ENCODE data around the gene CARD11.
"Not testable (repeated sequence)": the region's sequence is repeated elsewhere in the genome, so short reads cannot be mapped to it uniquely, and the experiment has no call there.

Gene CARD11

DNA sequence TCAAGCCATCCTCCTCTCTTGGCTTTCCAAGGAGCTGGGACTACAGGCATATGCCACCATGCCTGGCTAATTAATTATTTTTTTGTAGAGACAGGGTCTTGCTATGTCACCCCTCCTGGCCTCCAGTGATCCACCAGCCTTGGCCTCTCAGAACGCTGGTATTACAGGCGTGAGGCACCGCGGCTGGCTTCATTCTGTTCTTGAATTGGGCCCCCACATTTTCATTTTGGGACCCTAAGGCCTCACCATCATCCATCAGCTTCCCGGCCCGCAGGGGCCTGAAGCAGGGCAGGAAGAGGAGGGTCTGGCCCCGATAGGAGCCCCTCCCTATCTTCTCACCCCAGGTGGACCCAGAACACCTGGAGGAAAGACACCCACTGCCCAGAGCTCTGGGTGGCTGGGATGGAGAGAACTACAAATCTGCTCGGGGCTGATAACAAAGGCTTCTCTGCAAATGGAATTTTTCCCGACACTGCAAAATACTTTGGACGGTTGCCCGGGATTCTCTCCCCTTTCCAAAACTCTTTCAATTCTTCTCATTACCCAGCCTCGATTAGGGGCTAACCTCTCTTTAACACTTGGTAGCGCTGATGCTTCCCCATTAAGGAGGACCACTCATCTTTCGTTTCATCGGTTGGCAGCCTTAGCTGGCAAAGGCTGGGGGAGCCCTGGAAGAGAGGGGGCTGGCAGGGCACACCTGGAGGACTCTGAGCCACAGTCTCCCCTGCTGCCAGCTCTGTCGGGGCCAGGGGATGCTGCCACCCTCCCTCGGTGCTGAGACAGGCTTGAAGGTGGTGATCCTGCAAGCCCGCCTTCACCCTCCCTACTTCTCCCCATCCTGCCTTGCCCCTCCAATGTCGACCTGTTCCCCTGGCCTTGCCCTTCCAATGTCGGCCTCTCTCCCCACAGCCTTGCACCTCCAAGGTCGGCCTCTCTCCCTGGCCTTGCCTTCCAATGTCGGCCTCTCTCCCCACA is 118.5 kb downstream of the CARD11 start:
- no peak for DNase-seq (ENCODE audit: low spot score)

DNA sequence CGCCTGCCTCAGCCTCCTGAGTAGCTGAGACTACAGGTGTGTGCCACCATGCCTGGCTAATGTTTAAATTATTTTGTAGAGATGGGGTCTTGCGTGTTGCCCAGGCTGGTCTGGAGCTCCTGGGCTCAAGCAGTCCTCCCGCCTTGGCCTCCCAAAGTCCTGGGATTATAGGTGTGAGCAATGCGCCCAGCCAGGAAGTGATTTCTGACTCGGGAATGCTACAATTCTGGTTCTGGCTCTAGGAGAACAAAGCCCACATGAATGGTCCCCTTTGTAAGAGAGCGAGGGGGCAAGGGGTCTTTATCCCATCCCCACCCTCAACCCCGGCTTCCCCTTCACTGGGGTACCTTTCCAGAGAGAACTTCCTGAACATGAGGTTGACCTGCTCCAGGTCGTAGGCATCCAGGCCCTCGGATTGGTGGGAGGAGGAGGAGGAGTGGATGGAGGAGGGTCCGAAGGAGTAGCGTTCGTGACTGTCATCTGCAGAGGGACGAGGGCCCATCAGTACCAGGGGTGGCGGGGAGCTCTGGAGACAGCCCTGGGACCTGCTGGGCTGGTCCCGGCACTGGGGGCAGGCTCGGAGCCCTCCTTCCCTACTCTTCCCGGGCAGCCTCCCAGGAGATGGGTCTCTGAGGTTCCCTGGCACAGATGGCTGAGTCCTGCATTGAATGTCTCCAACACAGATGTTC is 119.6 kb downstream of the CARD11 start:
- no peak for DNase-seq (ENCODE audit: low spot score)

DNA sequence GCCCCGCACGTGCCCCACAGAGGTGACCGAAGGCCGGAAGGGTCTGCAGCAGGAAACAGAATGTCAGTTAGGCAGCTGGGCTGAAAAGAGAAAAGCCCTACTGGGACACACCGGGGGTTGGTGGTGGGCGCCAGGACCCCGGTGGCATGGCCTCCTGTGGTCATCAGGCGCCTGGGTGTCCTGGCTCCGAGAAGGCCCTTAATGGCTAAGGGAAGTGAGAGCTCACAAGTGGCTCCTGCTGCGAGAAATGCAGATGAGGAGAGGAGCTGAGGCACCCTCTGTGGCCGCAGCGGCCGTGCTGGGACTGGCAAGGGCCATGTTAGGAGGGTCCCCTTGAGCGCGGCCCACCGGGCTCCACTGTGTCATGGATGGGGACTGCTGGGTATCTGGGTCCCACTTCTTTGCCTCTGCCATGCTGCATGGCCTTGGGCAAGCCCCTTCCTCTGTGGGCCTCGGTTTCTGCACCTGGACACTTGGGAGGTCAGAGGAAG is 120.3 kb downstream of the CARD11 start:
- no peak for DNase-seq (ENCODE audit: low spot score)

DNA sequence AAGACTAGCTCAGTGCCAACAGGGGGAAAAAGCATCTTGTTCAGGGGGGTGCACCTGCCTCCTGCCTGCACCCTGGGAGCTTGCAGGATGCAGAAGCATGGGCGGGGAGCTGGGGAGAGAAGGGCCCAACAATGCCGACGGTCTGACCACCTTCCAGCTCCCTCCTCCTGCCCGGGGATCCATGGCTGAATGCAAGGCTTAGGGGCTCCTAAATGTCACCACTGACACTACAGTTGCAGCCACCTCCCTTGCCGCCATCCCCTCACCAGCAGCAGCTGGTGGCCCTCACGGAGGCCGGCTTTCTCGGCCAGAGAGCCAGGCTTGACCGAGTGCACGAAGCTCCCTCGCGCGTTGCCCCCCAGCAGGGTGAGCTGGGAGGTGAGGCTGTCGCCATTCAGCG is 120.8 kb downstream of the CARD11 start:
- DNase-seq (ENCODE audit: low spot score) = no peak

DNA sequence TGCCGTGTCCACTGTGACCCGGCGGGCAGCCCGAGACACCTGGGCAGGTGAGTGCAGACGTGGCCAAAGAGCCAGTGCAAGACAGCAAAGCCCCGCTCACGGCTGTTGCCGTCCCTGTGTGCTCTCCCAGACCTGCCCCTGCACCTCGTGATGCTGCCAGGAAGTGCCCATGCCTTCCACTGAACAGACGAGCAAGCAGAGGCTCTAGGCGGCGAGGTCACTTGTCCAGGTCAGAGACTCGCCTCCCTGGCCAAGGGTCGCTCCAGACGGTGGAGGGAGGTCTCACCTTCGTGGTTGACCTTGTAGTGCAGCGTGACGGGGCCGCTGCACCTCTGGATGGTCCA is 121.3 kb downstream of the CARD11 start:
- DNase-seq (ENCODE audit: low spot score) = no peak

DNA sequence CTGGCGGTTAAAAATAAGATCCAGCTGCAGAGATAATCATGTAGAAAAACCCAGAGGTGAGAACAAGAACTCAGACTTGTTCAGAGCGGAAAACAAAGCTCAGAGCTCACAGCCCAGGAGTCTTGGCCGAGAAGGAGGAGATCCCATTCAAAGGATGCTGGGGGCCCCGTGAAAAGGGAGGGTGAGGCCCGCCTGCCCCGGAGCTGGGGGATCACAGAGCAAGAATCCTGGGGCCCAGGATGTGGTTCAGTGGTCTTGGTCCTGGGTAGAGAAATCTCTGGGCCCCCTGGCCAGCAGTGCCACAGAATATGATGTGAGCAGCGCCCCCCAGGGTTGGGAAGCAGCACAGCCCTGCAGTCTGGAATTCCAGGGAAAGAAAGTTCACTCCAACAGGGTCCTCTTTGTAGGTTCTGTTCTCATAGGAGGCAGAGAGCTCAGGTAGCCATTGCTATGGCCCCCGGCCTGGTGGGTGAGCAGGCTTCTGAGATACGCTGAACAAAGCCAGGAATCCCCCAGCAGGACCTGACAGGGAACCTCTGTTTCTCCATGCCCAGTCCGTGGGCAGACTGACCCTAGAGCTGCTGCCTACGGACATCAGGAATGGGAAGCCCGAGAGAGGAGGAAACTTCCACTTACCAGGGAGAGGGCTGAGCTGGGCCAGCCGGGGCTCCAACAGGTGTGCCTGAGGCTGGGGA is 121.9 kb downstream of the CARD11 start:
- no peak for DNase-seq (ENCODE audit: low spot score)

DNA sequence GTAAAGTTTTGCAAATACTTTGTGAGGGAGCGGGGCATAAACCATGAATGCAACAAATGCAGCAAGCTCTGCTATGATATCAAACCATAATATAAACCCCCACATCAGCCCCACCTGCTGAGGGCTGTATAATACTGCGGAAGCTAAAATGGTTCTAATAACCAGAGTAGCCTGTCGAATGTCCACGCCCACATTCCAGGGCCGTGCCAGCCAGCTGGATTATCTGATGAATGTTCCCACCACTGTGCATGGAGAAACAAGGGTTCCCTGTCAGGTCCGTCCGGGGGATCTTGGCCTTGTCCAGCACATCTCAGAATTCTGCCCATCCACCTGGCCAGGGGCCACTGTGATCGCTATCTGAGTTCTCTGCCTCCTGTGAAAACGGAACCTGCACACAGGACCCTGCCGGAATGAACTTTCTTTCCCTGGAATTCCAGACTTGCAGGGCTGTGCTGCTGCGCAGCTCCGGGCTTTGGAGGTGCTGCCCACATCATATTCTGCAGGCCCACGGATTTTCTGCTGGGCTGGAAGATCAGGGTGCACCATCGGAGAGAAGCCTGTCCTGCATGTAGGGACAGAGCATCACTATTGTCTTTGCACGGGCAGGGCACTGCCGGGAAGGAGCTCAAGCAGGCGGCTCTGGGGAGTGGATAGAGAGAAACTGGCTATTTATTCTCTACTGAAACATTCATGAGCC is 122.6 kb downstream of the CARD11 start:
- DNase-seq (ENCODE audit: low spot score) = no peak

DNA sequence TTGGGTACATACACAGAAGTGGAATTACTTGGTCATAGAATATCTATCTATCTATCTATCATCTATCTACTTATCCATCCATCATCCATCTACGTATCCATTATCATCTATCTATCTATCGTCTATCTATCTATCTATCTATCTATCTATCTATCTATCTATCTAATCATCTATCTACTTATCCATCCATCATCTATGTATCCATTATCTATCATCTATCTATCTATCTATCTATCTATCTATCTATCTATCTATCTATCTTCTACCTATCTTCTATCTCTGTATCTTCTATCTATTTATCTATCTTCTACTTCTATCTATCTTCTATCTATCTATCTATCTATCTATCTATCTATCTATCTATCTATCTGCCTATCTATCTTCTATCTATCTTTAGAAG is 123.2 kb downstream of the CARD11 start:
- not testable (repeated sequence) for DNase-seq (ENCODE audit: low spot score)

DNA sequence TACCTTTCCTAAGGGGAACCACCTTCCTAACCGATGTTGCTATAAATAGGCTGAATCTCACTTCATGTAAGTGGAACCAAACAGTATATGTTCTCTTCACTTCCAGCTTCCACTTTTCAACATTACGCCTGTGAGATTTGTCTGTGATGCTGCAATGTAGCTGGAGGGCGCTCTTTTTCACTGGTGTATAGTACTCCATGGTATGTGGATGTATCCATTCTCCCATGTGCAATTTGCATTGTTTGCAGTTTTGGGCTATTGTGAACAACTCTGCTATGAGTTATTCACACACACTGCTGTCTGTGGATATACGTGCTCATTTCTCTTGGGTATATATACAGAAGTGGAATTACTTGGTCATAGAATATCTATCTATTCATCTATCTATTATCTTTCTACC is 123.6 kb downstream of the CARD11 start:
- no peak for DNase-seq (ENCODE audit: low spot score)

DNA sequence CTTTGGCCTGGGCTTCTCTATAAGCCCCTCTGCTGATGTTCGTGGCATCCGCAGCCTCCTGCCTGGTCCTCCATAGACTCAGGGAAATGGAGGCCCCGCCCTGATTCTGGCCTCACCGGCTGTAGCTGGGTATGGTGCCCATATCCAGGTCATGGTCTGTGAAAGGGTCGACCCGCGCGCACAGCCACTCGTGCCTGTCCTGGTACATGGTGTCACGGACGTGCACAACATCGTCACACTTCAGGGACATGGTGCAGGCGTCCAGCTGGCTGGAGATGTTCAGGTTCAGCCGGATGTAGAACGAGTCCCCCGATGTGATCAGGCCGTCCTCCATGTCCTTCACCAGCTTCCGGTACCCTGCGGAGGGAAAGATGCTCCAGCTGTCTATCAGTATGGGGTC is 124.4 kb downstream of the CARD11 start:
- no peak for DNase-seq (ENCODE audit: low spot score)

DNA sequence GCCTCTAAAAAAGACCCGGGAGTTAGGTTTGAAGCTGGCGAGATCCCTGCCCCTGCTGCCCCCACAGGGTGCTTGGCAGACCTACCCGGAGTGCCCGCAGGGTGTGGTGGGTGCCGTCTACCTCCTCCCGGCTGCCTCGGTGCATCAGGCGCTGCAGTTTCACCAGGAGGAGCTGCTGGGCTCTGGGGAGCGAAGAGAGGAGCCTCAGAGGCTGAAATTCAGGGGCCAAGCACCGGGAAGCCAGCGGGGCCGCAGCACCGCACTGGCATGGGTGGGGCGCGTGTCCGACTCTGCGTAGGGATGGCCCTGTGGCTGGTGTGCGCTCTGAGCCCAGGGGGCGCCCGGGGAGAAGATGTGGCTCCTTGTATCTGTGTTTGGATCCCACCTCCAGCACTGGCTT is 125.3 kb downstream of the CARD11 start:
- no peak for DNase-seq (ENCODE audit: low spot score)

DNA sequence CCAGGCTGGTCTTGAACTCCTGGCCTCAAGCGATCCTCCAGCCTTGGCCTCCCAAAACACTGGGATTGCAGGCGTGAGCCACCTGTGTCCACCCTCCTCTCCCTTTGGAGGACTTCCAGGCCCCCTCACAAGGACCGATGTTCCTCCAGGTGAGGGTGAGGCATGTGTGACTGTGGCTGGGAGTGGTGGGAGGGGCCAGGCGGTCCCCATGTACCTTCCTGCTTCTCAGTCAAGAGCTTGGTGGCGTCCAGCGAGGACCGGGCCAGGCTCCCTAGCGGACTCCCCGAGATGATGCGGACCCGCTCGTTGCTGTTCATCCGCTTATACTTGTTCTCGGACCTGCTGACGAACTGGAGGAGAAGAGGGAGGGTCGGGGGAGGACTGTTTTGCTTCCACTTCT is 128.6 kb downstream of the CARD11 start:
- DNase-seq (ENCODE audit: low spot score) = no peak

DNA sequence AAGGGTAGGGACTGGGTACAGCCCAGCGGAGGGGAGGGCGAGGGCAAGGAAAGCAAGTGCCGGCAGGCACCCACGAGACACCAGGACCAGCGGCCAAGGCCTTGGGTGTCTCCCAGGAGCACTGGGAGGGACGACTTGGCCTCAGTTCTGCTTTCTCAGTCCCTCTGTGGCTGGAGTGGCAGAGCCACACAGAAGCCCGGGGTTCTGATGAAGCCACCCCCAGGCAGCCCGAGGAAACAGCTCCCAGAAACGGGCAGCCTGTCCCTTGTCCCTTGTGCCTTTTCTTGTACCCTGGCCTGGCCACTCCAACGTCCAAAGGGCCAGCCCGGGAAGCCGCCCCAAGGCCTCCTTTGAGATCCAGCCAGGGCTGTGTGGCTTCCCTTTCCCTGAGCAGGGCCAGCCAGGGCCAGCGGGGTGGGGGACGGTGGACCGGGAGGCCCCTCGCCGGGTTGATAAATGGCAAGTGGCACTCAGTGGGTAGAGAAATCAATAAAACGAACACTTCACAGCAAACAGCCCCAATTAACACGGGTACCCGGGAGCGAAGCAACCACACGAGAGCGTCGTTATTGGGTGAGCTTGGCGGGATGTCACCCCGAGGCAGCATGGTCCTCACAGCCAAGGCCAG is 129.8 kb downstream of the CARD11 start:
- DNase-seq (ENCODE audit: low spot score) = no peak

DNA sequence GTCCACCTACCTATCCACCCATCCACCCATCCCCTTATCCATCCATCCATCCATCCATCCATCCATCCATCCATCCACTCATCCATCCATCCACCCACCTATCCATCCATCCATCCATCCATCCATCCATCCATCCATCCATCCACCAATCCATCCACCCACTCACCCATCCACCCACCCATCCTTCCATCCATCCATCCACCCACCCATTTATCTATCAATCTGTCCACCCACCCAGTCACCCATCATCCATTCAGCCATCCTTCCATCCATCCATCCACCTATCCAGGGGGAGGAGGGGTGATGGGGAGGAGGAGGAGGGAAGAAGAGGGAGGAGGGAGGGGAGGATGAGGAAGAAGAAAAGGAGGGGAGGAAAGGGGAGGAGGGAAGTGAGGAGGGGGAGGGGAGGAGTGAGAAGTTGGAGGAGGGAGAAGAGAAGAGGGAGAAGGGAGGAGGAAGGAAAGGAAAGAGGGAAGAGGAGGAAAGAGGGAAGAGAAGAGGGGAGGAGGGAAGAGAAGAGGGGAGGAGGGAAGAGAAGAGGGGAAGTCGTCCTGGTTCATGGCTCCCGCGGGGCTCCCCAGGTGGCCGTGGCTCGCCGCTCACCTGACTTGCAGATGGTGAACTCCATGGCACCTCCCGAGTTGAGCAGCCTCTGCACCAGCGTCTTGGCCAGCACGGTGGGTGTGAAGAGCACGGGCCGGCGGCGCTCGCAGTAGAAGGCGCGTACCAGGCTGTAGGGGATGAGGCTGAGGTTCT is 130.8 kb downstream of the CARD11 start:
- DNase-seq (ENCODE audit: low spot score) = no peak

DNA sequence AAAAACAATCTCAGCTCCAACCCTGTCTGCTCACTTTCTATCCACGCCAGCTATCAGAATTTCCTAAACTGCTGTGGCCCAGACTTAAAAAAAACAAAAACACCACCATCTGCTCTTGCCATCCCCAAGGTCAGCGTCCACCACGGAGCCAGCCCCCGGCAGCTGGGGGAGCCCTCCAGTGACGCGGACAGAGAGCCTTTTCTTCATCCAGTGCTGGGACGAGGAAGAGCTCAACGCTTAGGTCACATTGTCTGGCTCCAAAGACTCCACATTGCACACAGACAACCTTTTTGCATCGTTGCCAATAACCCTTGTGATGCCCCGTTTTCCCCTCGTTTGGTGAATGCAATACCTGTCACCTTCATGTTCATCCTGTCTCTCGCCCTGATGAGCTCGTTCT is 132.2 kb downstream of the CARD11 start:
- DNase-seq (ENCODE audit: low spot score) = no peak

DNA sequence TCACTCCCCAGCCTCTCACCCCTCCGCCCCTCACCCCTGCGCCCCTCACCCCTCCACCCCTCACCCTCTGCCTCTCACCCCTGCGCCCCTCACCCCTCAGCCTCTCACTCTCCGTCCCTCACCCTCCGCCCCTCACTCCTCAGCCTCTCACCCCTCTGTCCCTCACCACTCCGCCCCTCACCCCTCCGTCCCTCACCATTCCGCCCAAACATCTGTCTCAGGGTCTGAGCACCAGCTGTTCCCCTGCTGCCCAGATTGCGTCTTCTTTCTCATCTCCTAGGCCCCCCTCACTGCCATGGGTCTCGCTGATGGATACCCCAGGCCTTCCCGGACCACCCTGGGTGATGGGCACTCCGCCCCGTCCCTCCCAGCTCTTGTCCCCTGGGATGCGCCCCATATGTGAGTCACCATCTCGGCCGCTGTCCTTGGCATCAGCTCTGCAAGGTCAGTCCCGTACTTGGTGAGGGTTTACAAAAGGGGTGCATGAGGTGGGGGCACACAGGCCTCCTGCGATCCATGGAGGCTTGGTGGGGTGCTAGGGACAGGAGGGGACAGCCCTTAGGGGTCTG is 134.1 kb downstream of the CARD11 start:
- DNase-seq (ENCODE audit: low spot score) = no peak

DNA sequence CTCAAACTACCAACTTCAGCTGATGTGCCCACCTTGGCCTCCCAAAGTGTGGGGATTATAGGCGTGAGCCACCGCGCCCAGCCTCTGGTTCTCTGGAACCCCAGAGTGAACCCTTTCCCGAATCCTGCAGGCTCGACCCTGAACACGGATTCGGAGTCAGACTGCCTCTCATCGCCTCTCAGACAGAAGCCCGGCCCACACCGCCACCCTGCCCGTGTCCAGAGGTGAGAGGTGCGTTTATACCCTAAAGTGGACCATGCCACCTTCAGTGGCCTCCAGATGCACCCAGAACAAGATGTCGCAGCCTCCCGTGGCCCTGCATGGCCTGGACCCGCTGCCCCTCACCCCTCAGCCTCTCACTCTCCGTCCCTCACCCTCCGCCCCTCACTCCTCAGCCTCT is 134.6 kb downstream of the CARD11 start:
- no peak for DNase-seq (ENCODE audit: low spot score)

DNA sequence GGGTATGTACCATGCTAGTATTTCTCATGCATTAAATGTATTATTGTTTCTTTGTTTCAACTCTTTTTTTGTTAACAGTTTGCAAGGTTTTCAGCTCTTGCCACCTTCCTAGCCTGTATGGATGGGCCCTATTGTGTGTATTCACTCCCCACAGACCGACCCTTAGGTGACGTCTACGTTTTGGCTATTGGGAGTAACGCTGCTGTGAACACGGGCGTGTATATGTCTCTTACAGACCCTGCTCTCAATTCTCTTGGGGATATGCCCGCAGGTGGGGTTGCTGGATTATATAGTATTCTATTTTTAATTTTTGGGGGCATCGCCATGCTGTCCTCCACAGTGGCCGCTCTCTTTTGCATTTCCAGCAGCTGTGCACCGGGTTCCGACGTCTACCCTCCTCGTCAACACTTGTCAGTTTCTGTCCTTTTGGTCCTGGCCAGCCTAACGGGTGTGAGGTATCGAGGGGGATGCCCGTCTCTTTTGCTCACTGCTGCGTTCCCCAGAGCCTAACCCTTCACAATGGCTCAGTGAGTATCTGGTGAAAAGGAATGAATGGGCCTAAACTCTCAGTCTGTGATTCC is 135.5 kb downstream of the CARD11 start:
- DNase-seq (ENCODE audit: low spot score) = no peak

DNA sequence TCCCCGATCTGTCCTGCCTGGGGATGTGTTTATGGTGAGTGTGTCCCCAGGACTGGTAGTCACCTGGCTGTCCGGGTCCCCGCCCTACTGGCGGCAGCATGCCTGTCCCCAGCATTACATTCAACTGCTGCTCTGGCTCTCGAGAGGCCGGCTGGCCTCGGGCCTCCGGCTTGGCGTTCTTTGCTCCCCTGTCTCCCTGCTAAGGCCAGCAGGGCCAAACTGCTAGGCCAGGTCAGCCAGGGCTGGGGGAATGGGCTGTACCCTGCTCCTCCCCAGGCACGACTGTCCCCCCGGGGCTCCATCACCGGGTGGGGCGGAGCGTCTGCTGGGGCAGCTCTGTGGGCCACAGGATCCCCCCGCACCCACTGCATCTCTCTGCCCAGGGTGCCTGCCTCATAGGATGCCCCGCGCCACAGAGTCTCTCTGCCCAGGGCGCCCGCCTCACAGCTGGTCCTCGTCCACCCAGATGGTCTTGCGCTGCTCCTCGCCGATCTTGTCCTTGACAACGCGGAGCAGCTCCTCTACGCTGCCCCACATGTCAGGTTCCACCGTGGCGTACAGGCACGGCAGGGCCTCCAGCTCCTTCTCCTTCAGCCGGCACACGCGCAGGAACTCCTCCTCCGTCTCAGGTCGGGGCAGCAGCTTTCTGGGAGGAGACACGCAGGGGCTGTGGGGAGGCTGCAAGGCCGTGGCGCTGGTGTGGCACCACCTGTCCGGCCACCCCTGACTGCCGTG is 137.3 kb downstream of the CARD11 start:
- no peak for DNase-seq (ENCODE audit: low spot score)
